ENCODE measurements around the gene RNMT.
"Not testable (repeated sequence)": the region's sequence is repeated elsewhere in the genome, so short reads cannot be mapped to it uniquely, and the experiment has no call there.

RNMT gene

GRCh38 chr18:13735681-13736080, 9.2 kb downstream of the RNMT start:
- DNase-seq (ENCODE audit: low spot score): no peak

- no peak for DNase-seq (ENCODE audit: low spot score)
Observed at GRCh38 chr18:13745696-13746095, 19.2 kb downstream of the RNMT start.

GRCh38 chr18:13746633-13747032, 20.2 kb downstream of the RNMT start:
- no peak for DNase-seq (ENCODE audit: low spot score)

GRCh38 chr18:13751599-13751998, 25.1 kb downstream of the RNMT start:
- DNase-seq (ENCODE audit: low spot score): not testable (repeated sequence)

- no peak for DNase-seq (ENCODE audit: low spot score)
Observed at GRCh38 chr18:13756261-13756660, 29.8 kb downstream of the RNMT start.

- DNase-seq (ENCODE audit: low spot score): no peak
Observed at GRCh38 chr18:13756671-13757070, 30.2 kb downstream of the RNMT start.

GRCh38 chr18:13758622-13759021, 32.1 kb downstream of the RNMT start:
- no peak for DNase-seq (ENCODE audit: low spot score)

- no peak for DNase-seq (ENCODE audit: low spot score)
Observed at GRCh38 chr18:13760047-13760446, 33.6 kb downstream of the RNMT start.

- DNase-seq (ENCODE audit: low spot score): no peak
Observed at GRCh38 chr18:13762690-13763439, 36.4 kb downstream of the RNMT start.

GRCh38 chr18:13775058-13775457, 48.6 kb downstream of the RNMT start:
- DNase-seq (ENCODE audit: low spot score): no peak

- DNase-seq (ENCODE audit: low spot score): peak; percentile 41
Observed at GRCh38 chr18:13791181-13791580, 64.7 kb downstream of the RNMT start.

- no peak for DNase-seq (ENCODE audit: low spot score)
Observed at GRCh38 chr18:13793819-13794218, 67.3 kb downstream of the RNMT start.

GRCh38 chr18:13796515-13796914, 70.0 kb downstream of the RNMT start:
- no peak for DNase-seq (ENCODE audit: low spot score)

- peak; percentile 90 for DNase-seq (ENCODE audit: low spot score)
Observed at GRCh38 chr18:13797157-13797611, 70.7 kb downstream of the RNMT start.

- no peak for DNase-seq (ENCODE audit: low spot score)
Observed at GRCh38 chr18:13799396-13799795, 72.9 kb downstream of the RNMT start.

- peak; percentile 84 for DNase-seq (ENCODE audit: low spot score)
Observed at GRCh38 chr18:13800505-13801259, 74.2 kb downstream of the RNMT start.

- no peak for DNase-seq (ENCODE audit: low spot score)
Observed at GRCh38 chr18:13801260-13801601, 74.8 kb downstream of the RNMT start.

- no peak for DNase-seq (ENCODE audit: low spot score)
Observed at GRCh38 chr18:13804305-13804704, 77.8 kb downstream of the RNMT start.

GRCh38 chr18:13808294-13809042, 82.0 kb downstream of the RNMT start:
- no peak for DNase-seq (ENCODE audit: low spot score)

GRCh38 chr18:13809043-13809430, 82.6 kb downstream of the RNMT start:
- DNase-seq (ENCODE audit: low spot score): no peak

GRCh38 chr18:13809531-13810255, 83.2 kb downstream of the RNMT start:
- no peak for DNase-seq (ENCODE audit: low spot score)

- peak; percentile 34 for DNase-seq (ENCODE audit: low spot score)
Observed at GRCh38 chr18:13810950-13811485, 84.5 kb downstream of the RNMT start.
